Activated naive CD8-positive, alpha-beta T cell treated with anti-CD3 and anti-CD28 coated beads for 36 hours (primary cell): Measurements from ENCODE around the gene FBXO9. TPM values are rescaled to one million over a fixed set of nuclear protein-coding genes. Genes with fewer than 3 reads are reported as not detected.
"Not testable (repeated sequence)": the region's sequence is repeated elsewhere in the genome, so short reads cannot be mapped to it uniquely, and the experiment has no call there.

Source experiments
- DNase-seq: peaks from one replicate; pipeline ENCODE4 v3.0.0; 2021
- H3K27ac Mint-ChIP-seq: one replicate; pipeline ENCODE4 v1.8.0; 2022; ENCODE audit warnings: mild to moderate bottlenecking, moderate library complexity, mixed read lengths
- H3K27me3 Mint-ChIP-seq: one replicate; pipeline ENCODE4 v1.8.0; 2022; ENCODE audit warnings: mild to moderate bottlenecking, mixed read lengths
- H3K36me3 Mint-ChIP-seq: one replicate; pipeline ENCODE4 v1.8.0; 2021; ENCODE audit warnings: mild to moderate bottlenecking, mixed read lengths
- H3K4me1 Mint-ChIP-seq: one replicate; pipeline ENCODE4 v1.8.0; 2021; ENCODE audit warnings: mixed read lengths
- H3K4me3 Mint-ChIP-seq: one replicate; pipeline ENCODE4 v1.8.0; 2022; ENCODE audit warnings: mild to moderate bottlenecking, moderate library complexity, mixed read lengths
- H3K9me3 Mint-ChIP-seq: one replicate; pipeline ENCODE4 v1.8.0; 2022; ENCODE audit warnings: mixed read lengths
- total RNA-seq, 2 experiments: library from RNA; stranded (reverse); gene quantifications; one replicate each; pipeline ENCODE4 v1.2.3, GENCODE V29; 2021

The FBXO9 gene
- total RNA-seq, 2 experiments from 2014 or later = 55.4 to 56.2 TPM

DNA sequence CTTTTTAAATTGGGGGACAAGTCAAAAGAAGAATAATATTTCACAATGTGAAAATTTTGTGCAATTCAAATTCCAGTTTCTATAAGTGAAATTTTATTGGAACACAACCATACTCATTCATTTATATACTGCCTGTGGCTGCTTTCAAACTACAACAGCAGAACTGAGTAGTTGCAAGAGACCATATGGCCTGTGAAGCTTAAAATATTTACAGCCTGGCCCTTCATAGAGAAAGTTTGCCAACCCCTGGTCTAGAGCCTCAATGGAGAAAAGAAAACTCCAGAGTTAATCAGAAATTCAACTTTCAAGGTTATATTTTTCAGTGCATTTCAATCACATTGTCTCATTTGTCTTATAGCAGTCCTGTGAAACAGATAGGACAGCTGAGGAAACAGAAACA, 26.6 kb upstream of the FBXO9 start:
- no peaks in the 10 kb centered on the region for H3K4me1 Mint-ChIP-seq
- H3K27me3 Mint-ChIP-seq = no peaks in the 10 kb centered on the region
- no peak overlapping the region for H3K4me3 Mint-ChIP-seq
- no peaks in the 10 kb centered on the region for H3K9me3 Mint-ChIP-seq
- peaks cover 18% of the 10 kb centered on the region for H3K36me3 Mint-ChIP-seq
- no peak for DNase-seq
- H3K27ac Mint-ChIP-seq = no peak overlapping the region

GRCh38 chr6:53041356-53041755, 23.8 kb upstream of the FBXO9 start:
- Mint-ChIP-seq H3K4me1 (peaks cover 1% of the 10 kb centered on the region), H3K4me3 (no peak overlapping the region), H3K27ac (no peak overlapping the region), H3K27me3 (no peaks in the 10 kb centered on the region), H3K9me3 (no peaks in the 10 kb centered on the region), H3K36me3 (peaks cover 18% of the 10 kb centered on the region)
- DNase-seq = no peak

GRCh38 chr6:53042112-53042511, 23.1 kb upstream of the FBXO9 start:
- no peak for DNase-seq
- H3K4me1 Mint-ChIP-seq = peaks cover 1% of the 10 kb centered on the region
- H3K36me3 Mint-ChIP-seq = peaks cover 21% of the 10 kb centered on the region
- H3K27ac Mint-ChIP-seq = no peak overlapping the region
- no peak overlapping the region for H3K4me3 Mint-ChIP-seq
- H3K9me3 Mint-ChIP-seq = no peaks in the 10 kb centered on the region
- H3K27me3 Mint-ChIP-seq = no peaks in the 10 kb centered on the region

- no peaks in the 10 kb centered on the region for H3K27me3 Mint-ChIP-seq
- peaks cover 11% of the 10 kb centered on the region for H3K4me1 Mint-ChIP-seq
- no peak overlapping the region for H3K4me3 Mint-ChIP-seq
- H3K36me3 Mint-ChIP-seq = peaks cover 23% of the 10 kb centered on the region
- H3K9me3 Mint-ChIP-seq = no peaks in the 10 kb centered on the region
- no peak for DNase-seq
- no peak overlapping the region for H3K27ac Mint-ChIP-seq
These were observed 21.6 kb upstream of the FBXO9 start for GRCh38 chr6:53043581-53043980.

- Mint-ChIP-seq H3K4me3 (no peak overlapping the region), H3K9me3 (no peaks in the 10 kb centered on the region), H3K27me3 (no peaks in the 10 kb centered on the region), H3K27ac (no peak overlapping the region), H3K36me3 (peaks cover 23% of the 10 kb centered on the region), H3K4me1 (peaks cover 16% of the 10 kb centered on the region)
- no peak for DNase-seq
These were observed 21.1 kb upstream of the FBXO9 start for GRCh38 chr6:53044071-53044470.

GRCh38 chr6:53044572-53044971, 20.6 kb upstream of the FBXO9 start:
- H3K4me1 Mint-ChIP-seq = peaks cover 21% of the 10 kb centered on the region
- no peak overlapping the region for H3K4me3 Mint-ChIP-seq
- H3K27ac Mint-ChIP-seq = no peak overlapping the region

DNA sequence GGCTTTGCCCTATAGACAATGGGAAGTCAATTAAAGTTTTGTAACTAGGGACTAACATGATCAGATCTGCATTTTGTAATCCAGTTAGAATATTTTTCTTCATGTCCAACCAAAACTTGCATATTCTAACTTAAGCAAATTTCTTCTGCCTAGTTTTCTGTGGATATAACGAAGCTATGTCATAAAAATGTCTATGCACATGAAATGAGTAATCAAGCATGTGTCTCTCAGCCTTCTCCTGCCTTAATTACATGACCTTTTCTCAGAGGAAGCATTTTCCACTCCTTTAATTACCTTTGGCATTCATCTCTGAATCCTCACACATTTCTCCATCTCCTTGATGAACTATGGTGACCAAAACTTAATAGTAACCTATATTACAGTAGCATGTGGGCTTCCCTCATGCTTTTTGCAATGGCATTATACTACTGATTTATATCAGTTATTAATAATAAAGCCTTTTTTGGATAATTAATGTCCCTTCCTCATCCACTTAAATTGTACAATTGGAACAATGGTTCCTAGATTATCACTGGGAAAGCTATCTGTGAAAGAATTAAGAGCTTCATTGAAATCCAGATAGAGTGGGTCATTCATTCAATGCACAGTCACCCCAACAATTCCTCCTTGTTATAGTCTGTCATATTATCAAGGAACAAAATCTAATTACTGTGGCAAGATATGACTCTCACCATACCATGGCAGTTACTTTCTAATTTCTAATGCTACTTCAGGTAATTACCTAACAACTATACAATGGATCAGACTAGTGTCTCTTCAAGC, 19.1 kb upstream of the FBXO9 start:
- H3K4me1 Mint-ChIP-seq = peaks cover 23% of the 10 kb centered on the region
- H3K27ac Mint-ChIP-seq = no peak overlapping the region
- no peak for DNase-seq
- H3K36me3 Mint-ChIP-seq = peaks cover 9% of the 10 kb centered on the region
- H3K4me3 Mint-ChIP-seq = no peak overlapping the region
- no peaks in the 10 kb centered on the region for H3K27me3 Mint-ChIP-seq
- no peaks in the 10 kb centered on the region for H3K9me3 Mint-ChIP-seq

More at GRCh38 chr6:53044572-53044971, 20.6 kb upstream of the FBXO9 start:
- H3K36me3 Mint-ChIP-seq = peaks cover 19% of the 10 kb centered on the region
- no peaks in the 10 kb centered on the region for H3K27me3 Mint-ChIP-seq
- no peak for DNase-seq
- H3K9me3 Mint-ChIP-seq = no peaks in the 10 kb centered on the region

GRCh38 chr6:53048431-53049195, 16.6 kb upstream of the FBXO9 start:
- Mint-ChIP-seq H3K9me3 (no peaks in the 10 kb centered on the region), H3K36me3 (peaks cover 15% of the 10 kb centered on the region), H3K4me3 (peak overlapping the region; percentile 23), H3K27me3 (no peaks in the 10 kb centered on the region), H3K27ac (peak overlapping the region; percentile 11), H3K4me1 (peaks cover 23% of the 10 kb centered on the region)
- DNase-seq = no peak

DNA sequence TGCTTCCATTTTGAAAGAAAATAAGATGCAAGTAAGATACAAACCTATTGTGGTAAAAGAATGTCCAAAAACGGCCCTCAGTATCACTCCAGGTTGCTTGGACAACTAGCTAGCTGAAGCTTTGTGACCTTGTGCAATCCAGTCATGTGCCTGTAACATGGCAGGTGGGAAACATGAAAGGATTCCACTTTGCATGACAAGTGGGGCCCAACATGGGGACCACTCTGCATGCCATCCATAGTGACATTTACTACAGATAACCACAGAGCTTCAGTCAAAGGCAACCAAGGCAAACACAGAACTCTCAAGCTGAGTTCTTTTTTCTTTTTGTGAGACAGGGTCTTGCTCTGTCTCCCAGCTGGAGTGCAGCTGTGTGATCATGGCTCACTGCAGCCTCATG, 15.8 kb upstream of the FBXO9 start:
- peaks cover 15% of the 10 kb centered on the region for H3K36me3 Mint-ChIP-seq
- H3K4me3 Mint-ChIP-seq = no peak overlapping the region
- H3K27ac Mint-ChIP-seq = no peak overlapping the region
- H3K27me3 Mint-ChIP-seq = no peaks in the 10 kb centered on the region
- H3K4me1 Mint-ChIP-seq = peaks cover 24% of the 10 kb centered on the region
- no peaks in the 10 kb centered on the region for H3K9me3 Mint-ChIP-seq
- DNase-seq = no peak

DNA sequence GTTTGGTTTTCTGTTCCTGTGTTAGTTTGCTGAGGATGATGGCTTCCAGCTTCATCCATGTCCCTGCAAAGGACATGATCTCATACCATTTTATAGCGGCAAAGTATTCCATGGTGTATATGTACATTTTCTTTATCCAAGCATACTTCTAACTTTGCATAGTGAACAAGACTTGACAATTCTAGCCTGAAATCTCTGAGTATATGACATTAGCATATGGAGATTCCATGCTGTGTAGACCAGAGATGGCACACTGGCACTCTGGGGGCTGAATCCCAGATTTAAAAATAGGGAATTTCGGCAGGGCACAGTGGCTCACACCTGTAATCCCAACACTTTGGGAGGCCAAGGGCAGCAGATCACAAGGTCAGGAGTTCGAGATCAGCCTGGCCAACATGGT, 13.1 kb upstream of the FBXO9 start:
- H3K4me3 Mint-ChIP-seq, DNase-seq, H3K27me3 Mint-ChIP-seq, H3K9me3 Mint-ChIP-seq, H3K27ac Mint-ChIP-seq: not testable (repeated sequence)
- Mint-ChIP-seq H3K36me3 (peaks cover 11% of the 10 kb centered on the region), H3K4me1 (peaks cover 28% of the 10 kb centered on the region)

DNA sequence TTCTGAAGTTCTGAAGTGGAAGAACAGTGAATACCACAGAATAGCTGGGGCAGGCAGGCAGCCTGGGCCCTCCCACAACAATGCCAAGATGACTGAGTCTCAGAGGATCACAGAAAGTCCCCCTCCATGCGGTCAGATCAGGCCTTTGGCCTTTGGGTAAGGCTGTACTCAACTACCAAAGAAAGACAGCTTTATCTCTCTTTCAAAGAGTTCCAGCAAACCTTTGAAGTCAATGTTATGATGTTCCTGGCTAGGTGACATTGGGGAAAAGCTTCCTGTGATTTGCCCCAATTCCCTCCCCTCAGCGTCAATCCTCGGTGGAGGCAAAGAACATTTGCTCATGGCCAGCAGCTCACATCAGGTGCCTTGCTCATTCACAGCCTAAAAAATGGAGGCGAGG, 10.7 kb upstream of the FBXO9 start:
- H3K4me3 Mint-ChIP-seq = no peak overlapping the region

DNA sequence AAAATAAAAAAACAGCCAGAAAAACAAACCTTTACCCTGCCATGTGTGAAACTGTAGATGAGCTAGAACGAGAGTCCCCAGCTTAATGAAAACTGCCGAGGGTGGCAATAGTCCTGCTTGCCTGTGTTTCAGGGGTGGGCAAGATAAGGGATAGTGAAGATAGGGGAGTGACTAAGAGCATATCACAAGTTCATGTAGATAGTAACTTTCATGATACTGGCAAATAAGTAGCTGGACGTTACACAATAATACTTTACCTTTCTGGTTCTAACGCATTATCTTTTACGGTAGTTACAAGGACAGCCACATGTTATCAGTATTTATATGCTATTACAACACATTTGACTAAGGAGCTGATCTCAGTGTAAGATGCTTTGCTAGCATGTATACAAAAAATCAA, 9.3 kb upstream of the FBXO9 start:
- Mint-ChIP-seq H3K9me3 (no peaks in the 10 kb centered on the region), H3K27ac (no peak overlapping the region), H3K36me3 (peaks cover 8% of the 10 kb centered on the region), H3K4me3 (no peak overlapping the region), H3K4me1 (peaks cover 35% of the 10 kb centered on the region), H3K27me3 (no peaks in the 10 kb centered on the region)
- DNase-seq = no peak

More for the DNA sequence above, 10.7 kb upstream of the FBXO9 start:
- no peak overlapping the region for H3K27ac Mint-ChIP-seq
- peaks cover 8% of the 10 kb centered on the region for H3K36me3 Mint-ChIP-seq
- no peaks in the 10 kb centered on the region for H3K9me3 Mint-ChIP-seq
- peaks cover 24% of the 10 kb centered on the region for H3K4me1 Mint-ChIP-seq
- DNase-seq = no peak
- no peaks in the 10 kb centered on the region for H3K27me3 Mint-ChIP-seq

DNA sequence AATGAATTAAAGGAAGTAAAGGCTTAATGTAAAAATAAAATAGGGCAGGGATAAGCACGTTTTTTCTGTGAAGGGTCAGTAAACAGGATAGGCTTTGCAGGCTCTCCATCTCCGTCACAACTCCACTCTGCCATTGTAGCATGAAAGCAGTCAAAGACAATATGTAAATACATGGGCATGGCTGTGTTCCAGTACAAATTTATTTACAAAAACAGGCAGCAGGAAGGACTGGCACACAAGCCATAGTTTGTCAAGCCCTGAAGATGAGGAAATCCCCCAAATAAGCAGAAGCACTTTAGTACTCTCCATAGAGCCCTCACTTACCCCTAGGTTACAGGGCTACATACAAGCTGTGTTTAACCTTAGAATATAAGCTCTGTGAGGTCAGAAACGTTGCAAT, 8.9 kb upstream of the FBXO9 start:
- H3K27me3 Mint-ChIP-seq = no peaks in the 10 kb centered on the region
- peaks cover 8% of the 10 kb centered on the region for H3K36me3 Mint-ChIP-seq
- H3K9me3 Mint-ChIP-seq = no peaks in the 10 kb centered on the region
- no peak overlapping the region for H3K27ac Mint-ChIP-seq
- H3K4me3 Mint-ChIP-seq = no peak overlapping the region
- H3K4me1 Mint-ChIP-seq = peaks cover 38% of the 10 kb centered on the region
- DNase-seq = no peak

DNA sequence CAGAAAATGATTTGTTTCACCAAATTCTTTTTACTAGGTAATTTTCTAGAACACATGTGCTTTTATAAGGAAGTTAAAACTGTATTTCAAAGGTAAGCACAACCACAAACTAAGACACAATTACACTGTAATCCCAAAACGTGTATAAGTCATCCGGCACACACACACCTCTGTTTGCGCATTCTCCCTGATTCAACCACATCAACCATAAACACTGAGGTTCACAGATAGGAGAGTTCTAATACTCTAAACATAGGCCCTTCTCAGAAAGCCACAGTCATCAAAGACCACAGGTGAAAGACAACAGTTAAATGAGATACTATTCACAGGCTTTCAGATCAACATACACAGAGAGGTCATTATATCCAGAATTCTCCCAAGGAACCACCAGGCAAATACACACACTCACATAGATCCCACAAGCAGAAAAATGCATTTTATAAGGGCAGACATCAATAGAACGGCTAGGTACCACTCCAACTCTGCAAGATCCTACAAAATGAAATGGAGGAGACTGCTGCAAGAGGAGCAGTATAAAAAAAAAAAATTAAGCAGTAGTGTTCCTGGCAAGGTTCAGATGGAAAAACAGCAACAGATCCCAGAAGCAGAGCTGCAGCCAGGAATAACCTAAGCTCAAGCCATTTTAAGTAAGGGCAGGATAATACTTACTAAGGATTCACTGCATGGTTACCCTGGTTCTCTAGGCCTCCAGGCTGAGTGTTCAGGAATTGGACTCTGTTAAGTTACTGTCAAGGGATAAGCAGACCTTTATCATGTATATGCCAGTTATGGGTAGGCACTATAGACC, 6.6 kb upstream of the FBXO9 start:
- peak overlapping the region; percentile 37 for H3K4me3 Mint-ChIP-seq

More for the DNA sequence above, 6.6 kb upstream of the FBXO9 start:
- Mint-ChIP-seq H3K27me3 (no peaks in the 10 kb centered on the region), H3K4me1 (peaks cover 47% of the 10 kb centered on the region), H3K9me3 (no peaks in the 10 kb centered on the region), H3K27ac (no peak overlapping the region), H3K36me3 (no peaks in the 10 kb centered on the region)
- DNase-seq = no peak
